H1 (cell line): ENCODE data around the gene UBE3B. TPM values are rescaled to one million over a fixed set of nuclear protein-coding genes. Genes with fewer than 3 reads are reported as not detected.

Source experiments
- CTCF ChIA-PET: fragments of 300-600 bp; sonication (Branson Sonifier 250); formaldehyde crosslinking; loops from one replicate; lab custom pipeline; 2021; ENCODE audit not compliant: partially characterized antibody; lab: Charles Lee
- POLR2A ChIA-PET: fragments of 300-600 bp; sonication (Branson Sonifier 250); formaldehyde crosslinking; loops from one replicate; lab custom pipeline; 2021; ENCODE audit warnings: inconsistent platforms; ENCODE audit not compliant: partially characterized antibody; lab: Charles Lee
- DNase-seq, 2 experiments: peaks; one replicate each; pipeline versions ENCODE4 v3.0.0 to v3.0.0-alpha.2; 2010 to 2022; ENCODE audit warnings: low spot score in 2 of 2, low read depth in 1 of 2, mixed read lengths in 1 of 2
- FAIRE-seq: peaks from 2 replicates; lab custom pipeline; 2011; peaks lifted over from hg19 to GRCh38; lab: Jason Lieb, UNC
- H2AFZ ChIP-seq: 2 replicates; pipeline ENCODE4 v1.8.1; 2012; ENCODE audit warnings: low read length, inconsistent platforms
- H2AK5ac ChIP-seq: 2 replicates; pipeline ENCODE4 v1.6.1; 2013; ENCODE audit warnings: low read depth, low read length
- H2BK120ac ChIP-seq: replicated peaks from 2 replicates; pipeline ENCODE3; 2013; ENCODE audit warnings: low read depth, low read length, inconsistent platforms
- H2BK12ac ChIP-seq: 2 replicates; pipeline ENCODE4 v1.6.1; 2013; ENCODE audit warnings: low read depth, low read length
- H2BK15ac ChIP-seq: 2 replicates; pipeline ENCODE4 v1.6.1; 2013; ENCODE audit warnings: low read length
- H2BK20ac ChIP-seq: 2 replicates; pipeline ENCODE4 v1.6.1; 2013; ENCODE audit warnings: low read length
- H2BK5ac ChIP-seq: 2 replicates; pipeline ENCODE4 v1.6.1; 2013; ENCODE audit warnings: low read depth, low read length
- H3K14ac ChIP-seq: 2 replicates; pipeline ENCODE4 v1.6.1; 2013; ENCODE audit warnings: inconsistent platforms; ENCODE audit not compliant: insufficient read length
- H3K18ac ChIP-seq: 2 replicates; pipeline ENCODE4 v1.6.1; 2013; ENCODE audit warnings: low read length; ENCODE audit errors: extremely low read depth
- H3K23ac ChIP-seq: 2 replicates; pipeline ENCODE4 v1.6.1; 2013; ENCODE audit warnings: inconsistent platforms; ENCODE audit not compliant: insufficient read length
- H3K23me2 ChIP-seq: 2 replicates; pipeline ENCODE4 v1.6.1; 2013; ENCODE audit warnings: low read depth, low read length
- H3K27ac ChIP-seq: 2 replicates; pipeline ENCODE4 v1.6.1; 2011; ENCODE audit warnings: low read depth, low read length, inconsistent platforms
- H3K27me3 ChIP-seq, 4 experiments: replicated peaks in 1 of 4; 1 replicate in 1 of 4; 2 replicates in 3 of 4; pipeline versions ENCODE4 v1.6.1 to v1.8.1; 2011 to 2013; ENCODE audit warnings: low read length in 3 of 4, mild to moderate bottlenecking in 3 of 4, inconsistent platforms in 2 of 4, mixed read lengths in 2 of 4, moderate library complexity in 1 of 4; ENCODE audit not compliant: control insufficient read depth in 3 of 4, insufficient read depth in 3 of 4; ENCODE audit errors: extremely low read depth in 1 of 4
- H3K36me3 ChIP-seq, 4 experiments: 2 replicates each; pipeline versions ENCODE4 v1.6.1 to v1.8.1; 2011 to 2013; ENCODE audit warnings: mild to moderate bottlenecking in 4 of 4, low read length in 3 of 4, moderate library complexity in 2 of 4, control low read depth in 1 of 4, inconsistent platforms in 1 of 4; ENCODE audit not compliant: insufficient read depth in 4 of 4, control insufficient read depth in 2 of 4
- H3K4ac ChIP-seq: replicated peaks from 2 replicates; pipeline ENCODE3; 2013; ENCODE audit warnings: low read length, low read depth, mixed read lengths, inconsistent platforms; ENCODE audit not compliant: insufficient read length
- H3K4me1 ChIP-seq, 4 experiments: replicated peaks in 1 of 4; 1 replicate in 1 of 4; 2 replicates in 3 of 4; pipeline versions ENCODE4 v1.6.1 to v1.8.1; 2011 to 2013; ENCODE audit warnings: low read length in 3 of 4, inconsistent platforms in 2 of 4, mixed read lengths in 1 of 4; ENCODE audit not compliant: insufficient read depth in 4 of 4, control insufficient read depth in 3 of 4
- H3K4me2 ChIP-seq, 2 experiments: 2 replicates each; pipeline versions ENCODE4 v1.6.1 to v1.8.1; 2011 to 2013; ENCODE audit warnings: low read depth in 2 of 2, low read length in 2 of 2, control low read depth in 1 of 2, inconsistent platforms in 1 of 2, mild to moderate bottlenecking in 1 of 2; ENCODE audit not compliant: insufficient read depth in 1 of 2
- H3K4me3 ChIP-seq, 4 experiments: fragments of 200-600, 300-600 bp in 1 of 4; sonication (generic), shearing (Covaris generic), sonication (Bioruptor Twin) in 1 of 4; 2 replicates each; pipeline versions ENCODE4 v1.5.1 to v1.8.1; 2011 to 2016; ENCODE audit warnings: low read length in 4 of 4, low read depth in 3 of 4, control low read depth in 2 of 4, inconsistent platforms in 2 of 4, mild to moderate bottlenecking in 2 of 4, mixed read lengths in 1 of 4, moderate library complexity in 1 of 4; ENCODE audit not compliant: insufficient read depth in 2 of 4; ENCODE audit errors: extremely low read depth in 1 of 4
- H3K56ac ChIP-seq: replicated peaks from 2 replicates; pipeline ENCODE3; 2013; ENCODE audit warnings: low read depth, mild to moderate bottlenecking, mixed read lengths, low read length, inconsistent platforms; ENCODE audit not compliant: insufficient read length
- H3K79me1 ChIP-seq: 2 replicates; pipeline ENCODE4 v1.6.1; 2013; ENCODE audit warnings: low read depth, low read length, control low read depth
- H3K79me2 ChIP-seq, 2 experiments: 2 replicates each; pipeline versions ENCODE4 v1.6.1 to v1.8.1; 2012 to 2013; ENCODE audit warnings: low read length in 2 of 2, mild to moderate bottlenecking in 2 of 2, inconsistent platforms in 1 of 2; ENCODE audit not compliant: insufficient read depth in 2 of 2, control insufficient read depth in 1 of 2
- H3K9ac ChIP-seq, 4 experiments: replicated peaks in 1 of 4; 1 replicate in 1 of 4; 2 replicates in 3 of 4; pipeline versions ENCODE4 v1.6.1 to v1.8.1; 2011 to 2013; ENCODE audit warnings: low read depth in 3 of 4, low read length in 3 of 4, control low read depth in 2 of 4, mild to moderate bottlenecking in 2 of 4, moderate library complexity in 2 of 4, inconsistent platforms in 1 of 4; ENCODE audit errors: extremely low read depth in 1 of 4
- H3K9me3 ChIP-seq, 2 experiments: 2 replicates each; pipeline versions ENCODE4 v1.6.1 to v1.8.1; 2012 to 2013; ENCODE audit warnings: mild to moderate bottlenecking in 2 of 2, moderate library complexity in 2 of 2, control low read depth in 1 of 2, inconsistent platforms in 1 of 2, low read depth in 1 of 2, low read length in 1 of 2, mixed read lengths in 1 of 2; ENCODE audit not compliant: insufficient read depth in 2 of 2
- H4K20me1 ChIP-seq, 2 experiments: replicated peaks in 1 of 2; 2 replicates each; pipeline versions ENCODE3 to v1.8.1; 2011 to 2013; ENCODE audit warnings: inconsistent platforms in 2 of 2, low read length in 2 of 2, mild to moderate bottlenecking in 1 of 2; ENCODE audit not compliant: insufficient read depth in 2 of 2, control insufficient read depth in 1 of 2
- H4K5ac ChIP-seq: 2 replicates; pipeline ENCODE4 v1.6.1; 2013; ENCODE audit warnings: low read length, low read depth, mixed read lengths, inconsistent platforms; ENCODE audit not compliant: insufficient read length
- H4K8ac ChIP-seq: 2 replicates; pipeline ENCODE4 v1.8.0; 2013; ENCODE audit warnings: mild to moderate bottlenecking, moderate library complexity, low read length, inconsistent platforms; ENCODE audit not compliant: insufficient read depth; ENCODE audit errors: extremely low read depth
- H4K91ac ChIP-seq: replicated peaks from 2 replicates; pipeline ENCODE3; 2013; ENCODE audit warnings: low read length, mixed read lengths, inconsistent platforms; ENCODE audit not compliant: insufficient read length
- CEBPB ChIP-seq: IDR thresholded peaks from 2 replicates; pipeline ENCODE4 v1.6.1; 2012; ENCODE audit warnings: low read depth, low read length
- CREB1 ChIP-seq: IDR thresholded peaks from 2 replicates; pipeline ENCODE4 v1.6.1; 2012; ENCODE audit warnings: inconsistent platforms
- FOSL1 ChIP-seq: IDR thresholded peaks from 2 replicates; pipeline ENCODE4 v1.6.1; 2011; ENCODE audit warnings: mild to moderate bottlenecking, low read depth, low read length, moderate library complexity; ENCODE audit not compliant: insufficient read depth
- GABPA ChIP-seq: IDR thresholded peaks from 2 replicates; pipeline ENCODE4 v1.6.1; 2011; ENCODE audit warnings: mild to moderate bottlenecking, low read length, moderate library complexity, borderline replicate concordance; ENCODE audit not compliant: insufficient read depth
- RBBP5 ChIP-seq: IDR thresholded peaks from 2 replicates; pipeline ENCODE4 v1.7.1; 2012; ENCODE audit warnings: low read depth, mild to moderate bottlenecking, inconsistent platforms, low read length, moderate library complexity, borderline replicate concordance
- SAP30 ChIP-seq: fragments of 300-600 bp; sonication (generic); IDR thresholded peaks from 2 replicates; pipeline ENCODE4 v1.7.1; 2012; ENCODE audit warnings: low read length, moderate library complexity, mild to moderate bottlenecking, inconsistent platforms; ENCODE audit not compliant: insufficient read depth, insufficient replicate concordance
- SP2 ChIP-seq: IDR thresholded peaks from 2 replicates; pipeline ENCODE4 v1.6.1; 2012; ENCODE audit warnings: mild to moderate bottlenecking, low read length, inconsistent platforms
- WGBS, 2 experiments: shearing (Covaris generic) in 1 of 2; methylation state at CpG; one replicate each; pipeline versions ENCODE4 v1.1.6 to v1.1.7; 2013 to 2015; ENCODE audit warnings: low lambda C conversion rate in 2 of 2, mixed read lengths in 2 of 2, inconsistent platforms in 1 of 2, low coverage in 1 of 2, missing lambda C conversion rate in 1 of 2; ENCODE audit not compliant: insufficient replicate concordance in 2 of 2, insufficient coverage in 1 of 2, insufficient read length in 1 of 2; ENCODE audit errors: extremely low coverage in 1 of 2, missing lambda C conversion rate in 1 of 2; 5-methylcytosine and 5-hydroxymethylcytosine counted together
- polyA plus RNA-seq, 7 experiments: library from polyadenylated mRNA; depleted of rRNA in 3 of 7; stranded (reverse) in 5 of 7; unstranded in 2 of 7; fragments of >200 nt in 5 of 7; fragments of 200-250 nt in 2 of 7; gene quantifications; 1 replicate in 5 of 7; 2 replicates in 1 of 7; 4 replicates in 1 of 7; pipeline versions ENCODE4 v1.2.1 to v1.2.3, GENCODE V29; 2011 to 2013; ENCODE audit warnings: missing spikeins in 2 of 7, mixed read lengths in 2 of 7
- total RNA-seq: library from RNA; stranded (reverse); fragmentation: NEBNext Ultra II Directional; extraction: Animal tissue kit (Norgen Biotek cat#: 25700); gene quantifications from 2 replicates; pipeline ENCODE4 v1.2.1, GENCODE V29; 2021
- TF ChIP-seq, protein P1 (sequence below): IDR thresholded peaks from 2 replicates; pipeline ENCODE4 v1.6.1; 2012; ENCODE audit warnings: inconsistent platforms

Gene UBE3B
- total and polyA plus RNA-seq, 2 of the 8 experiments (the other 6 are each of a cell fraction or from before 2014, with no cell fraction given), result 14.0 to 21.1 TPM

DNA sequence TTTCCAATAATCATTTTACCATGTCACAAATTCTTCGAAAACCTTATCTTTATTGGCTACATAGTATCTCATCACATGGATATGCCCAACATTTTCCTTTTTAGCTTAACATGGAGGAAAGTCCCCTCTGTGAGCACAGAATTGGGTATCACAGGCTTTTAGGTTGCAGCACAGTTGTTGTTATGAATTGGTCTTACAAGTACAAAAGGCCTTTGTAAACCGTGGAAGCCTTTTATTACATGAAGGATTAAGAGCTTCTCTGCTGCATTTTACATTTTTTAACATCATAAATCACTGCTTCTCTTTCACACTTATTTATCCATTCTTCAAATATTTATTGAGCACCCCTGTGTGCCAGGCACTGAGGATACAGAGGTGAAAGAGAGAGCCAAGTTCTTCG is 26.2 kb downstream of the UBE3B start:
- H2BK20ac ChIP-seq, result no peak overlapping the region
- H3K14ac ChIP-seq, result no peak overlapping the region
- no peak overlapping the region for H2BK5ac ChIP-seq
- peak overlapping the region; percentile 32 for H3K56ac ChIP-seq
- H2BK12ac ChIP-seq, result no peak overlapping the region
- H3K4me3 ChIP-seq, result no peak overlapping the region
- no peak overlapping the region for H3K9ac ChIP-seq
- H2BK15ac ChIP-seq, result no peak overlapping the region
- no peaks in the 10 kb centered on the region for H3K79me1 ChIP-seq
- FAIRE-seq (no peak), DNase-seq (no peak)
- ChIA-PET CTCF (interaction anchor here (1.0 to 4.8 kb wide), 2 partner anchors 15 to 19 kb away, joined by 3 to 29 read pairs; no protein-coding TSS in a partner anchor), POLR2A (interaction anchor here (0.6 kb wide), 1 partner anchor 889 kb away, joined by 4 read pairs; no protein-coding TSS in a partner anchor)
- H3K9me3 ChIP-seq, result no peaks in the 10 kb centered on the region
- no peak overlapping the region for H3K27ac ChIP-seq
- no peaks in the 10 kb centered on the region for H3K79me2 ChIP-seq
- WGBS, 2 experiments, result 88% methylated on average over 3 of the region's 3 CpGs; no CpG with 5 or more reads in 1 of the 2 experiments
- no peaks in the 10 kb centered on the region for H3K27me3 ChIP-seq
- no peak overlapping the region for H4K91ac ChIP-seq
- no peaks in the 10 kb centered on the region for H3K4me1 ChIP-seq
- no peak overlapping the region for H3K18ac ChIP-seq
- no peak overlapping the region for H2BK120ac ChIP-seq
- no peak overlapping the region for H4K5ac ChIP-seq
- H3K36me3 ChIP-seq, result peaks cover 2 to 39% (median 22%) of the 10 kb centered on the region in 4 experiments
- H3K4me2 ChIP-seq, result no peak overlapping the region
- TF ChIP-seq SP2 (no peak), CREB1 (no peak), CEBPB (no peak), SAP30 (no peak), RBBP5 (no peak), FOSL1 (no peak), GABPA (no peak)
- TF ChIP-seq, protein P1, sequence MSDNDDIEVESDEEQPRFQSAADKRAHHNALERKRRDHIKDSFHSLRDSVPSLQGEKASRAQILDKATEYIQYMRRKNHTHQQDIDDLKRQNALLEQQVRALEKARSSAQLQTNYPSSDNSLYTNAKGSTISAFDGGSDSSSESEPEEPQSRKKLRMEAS, result no peak
- no peak overlapping the region for H2AFZ ChIP-seq
- no peak overlapping the region for H3K23ac ChIP-seq
- H3K4ac ChIP-seq, result no peak overlapping the region
- no peaks in the 10 kb centered on the region for H4K20me1 ChIP-seq
- no peaks in the 10 kb centered on the region for H3K23me2 ChIP-seq
- no peak overlapping the region for H4K8ac ChIP-seq
- no peak overlapping the region for H2AK5ac ChIP-seq
